ENCODE measurements around the gene THOP1.

The THOP1 gene

DNA sequence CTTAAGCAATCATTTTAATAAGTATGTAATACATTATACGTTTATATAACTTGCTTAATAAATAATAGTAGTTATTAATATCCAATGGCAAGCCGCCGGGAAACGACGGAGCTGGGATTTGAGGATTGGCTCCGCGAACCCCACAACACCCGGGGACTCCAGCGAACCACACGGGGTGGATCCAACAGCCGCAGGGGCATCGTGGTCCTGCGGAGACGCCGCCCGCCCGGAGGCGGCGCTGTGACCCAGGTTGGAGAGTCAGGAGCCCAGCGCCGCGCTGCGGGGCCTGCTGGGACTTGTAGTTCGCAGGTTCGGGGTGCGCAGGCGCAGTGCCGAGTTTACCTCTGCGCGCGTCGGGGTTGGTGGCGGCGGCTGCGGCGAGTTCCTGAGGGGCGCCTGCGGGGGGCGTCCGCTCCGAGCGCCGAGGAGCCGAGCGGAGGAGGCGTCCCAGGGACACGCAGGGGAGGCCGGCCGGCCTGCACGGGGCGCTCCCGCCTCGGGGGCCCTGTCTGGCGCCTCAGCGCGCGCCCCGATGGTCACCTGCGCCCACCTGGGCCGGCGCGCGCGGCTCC, 34.3 kb downstream of the THOP1 start, which contains the start of gene ZNF554:
Gene ZNF554 (plus strand): TSS at position 329 of the 572 bp plus-strand sequence. CDS start 204 bp downstream, at position 533.
- peak; percentile 95 for DNase-seq

DNA sequence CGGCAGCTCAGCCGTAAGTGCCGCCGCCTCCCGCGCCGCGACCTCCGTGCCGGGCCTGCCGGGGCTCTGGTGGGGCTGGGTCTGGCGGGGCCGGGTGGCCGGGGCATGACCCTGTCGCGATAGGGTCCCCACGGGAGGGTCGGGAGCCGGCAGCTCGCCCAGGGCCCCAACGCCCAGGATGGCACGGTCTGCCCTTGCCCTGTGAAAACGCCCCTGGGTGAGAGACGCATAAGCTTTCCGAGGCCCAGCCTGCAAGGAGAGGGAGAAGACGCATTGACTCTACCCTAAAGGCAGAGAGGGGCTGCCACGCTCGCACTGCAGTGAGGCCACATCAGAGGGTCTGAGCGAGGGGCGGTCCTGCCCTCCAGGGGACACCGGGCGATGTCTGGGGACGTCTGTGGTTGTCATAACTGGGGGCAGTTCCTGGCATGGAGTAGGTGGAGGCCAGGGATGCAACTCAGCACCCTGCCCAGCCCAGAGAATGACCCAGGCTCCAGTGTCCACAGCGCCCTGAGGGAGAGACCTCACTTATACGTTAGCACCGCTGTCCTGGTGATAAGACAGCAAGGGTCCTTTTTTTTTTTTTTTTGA, 34.9 kb downstream of the THOP1 start:
- no peak for DNase-seq

DNA sequence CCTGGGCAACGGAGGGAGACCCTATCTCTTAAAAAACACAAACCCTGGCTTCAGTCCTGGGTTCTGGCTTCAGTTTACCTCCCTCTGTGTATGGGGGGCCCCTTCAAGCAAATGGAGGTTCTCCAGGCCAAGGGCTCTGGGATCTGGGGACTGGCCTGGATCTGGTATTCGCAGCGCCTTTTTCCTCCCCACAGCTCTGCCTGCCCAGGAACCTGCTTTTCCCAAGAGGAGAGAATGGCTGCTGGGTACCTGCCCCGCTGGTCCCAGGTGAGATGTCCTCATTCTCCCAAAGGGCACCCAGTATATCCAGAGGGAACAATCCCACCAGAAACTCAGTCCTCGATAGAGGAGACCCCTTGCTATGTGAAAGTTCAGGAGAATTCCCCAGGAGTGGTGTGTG, 37.5 kb downstream of the THOP1 start:
- DNase-seq, result no peak

DNA sequence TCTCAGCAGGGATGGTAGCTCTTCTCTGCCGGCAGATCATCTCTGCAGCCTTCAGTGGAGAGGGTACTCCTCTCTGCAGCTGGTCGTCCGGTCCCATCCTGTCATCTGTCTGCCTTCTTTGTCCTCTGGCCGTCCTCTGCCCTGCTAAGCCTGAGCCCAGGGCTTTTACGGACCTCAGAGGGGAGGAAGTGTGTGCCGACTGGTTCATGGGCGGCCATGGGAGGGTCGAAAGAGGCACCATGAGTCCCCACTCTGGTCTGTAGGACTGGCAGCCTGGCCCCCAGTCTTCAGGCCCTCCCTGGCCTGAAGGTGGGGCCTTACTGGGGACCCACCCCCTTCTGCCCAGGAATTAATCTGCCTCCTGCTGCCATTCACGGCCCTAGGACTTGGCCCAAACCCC, 38.3 kb downstream of the THOP1 start:
- no peak for DNase-seq

DNA sequence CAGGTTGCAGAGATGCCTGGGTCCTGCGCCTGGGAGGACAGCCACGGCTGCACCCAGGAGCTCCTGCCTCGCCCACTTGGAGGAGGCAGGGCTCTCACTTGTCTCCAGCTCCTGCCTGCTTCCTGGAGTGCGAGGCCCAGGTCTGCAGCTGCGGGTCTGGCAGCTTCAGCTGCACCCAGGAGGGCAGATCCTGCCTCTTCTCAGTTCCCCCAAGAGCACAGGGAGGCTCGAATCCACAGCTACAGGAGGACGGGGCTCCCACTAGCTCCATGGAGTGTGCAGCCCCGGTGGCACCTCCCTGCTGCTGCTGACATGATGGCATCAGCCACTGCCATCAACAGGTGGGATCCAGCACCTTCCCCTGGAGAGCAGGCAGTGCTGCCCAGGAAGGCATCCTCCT, 38.8 kb downstream of the THOP1 start:
- DNase-seq, result no peak

DNA sequence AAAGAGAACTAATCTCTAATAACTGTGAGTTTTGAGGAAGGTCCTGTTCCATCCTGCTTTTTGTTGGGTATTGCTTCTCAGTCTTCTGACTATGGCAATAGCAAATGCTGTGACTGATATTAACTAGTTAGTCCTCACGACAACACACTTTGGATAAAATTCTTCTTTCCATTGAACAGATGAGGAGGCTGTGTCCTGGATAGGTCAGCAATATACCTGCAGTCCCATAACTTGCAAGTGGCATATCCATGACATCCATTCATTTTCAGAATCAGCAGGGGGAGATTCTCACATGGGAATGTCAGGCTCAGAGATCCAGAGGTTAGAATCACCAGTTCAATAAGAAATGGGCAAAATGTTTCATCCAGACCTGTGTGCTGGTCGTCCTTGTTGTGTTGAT, 41.7 kb downstream of the THOP1 start:
- no peak for DNase-seq

DNA sequence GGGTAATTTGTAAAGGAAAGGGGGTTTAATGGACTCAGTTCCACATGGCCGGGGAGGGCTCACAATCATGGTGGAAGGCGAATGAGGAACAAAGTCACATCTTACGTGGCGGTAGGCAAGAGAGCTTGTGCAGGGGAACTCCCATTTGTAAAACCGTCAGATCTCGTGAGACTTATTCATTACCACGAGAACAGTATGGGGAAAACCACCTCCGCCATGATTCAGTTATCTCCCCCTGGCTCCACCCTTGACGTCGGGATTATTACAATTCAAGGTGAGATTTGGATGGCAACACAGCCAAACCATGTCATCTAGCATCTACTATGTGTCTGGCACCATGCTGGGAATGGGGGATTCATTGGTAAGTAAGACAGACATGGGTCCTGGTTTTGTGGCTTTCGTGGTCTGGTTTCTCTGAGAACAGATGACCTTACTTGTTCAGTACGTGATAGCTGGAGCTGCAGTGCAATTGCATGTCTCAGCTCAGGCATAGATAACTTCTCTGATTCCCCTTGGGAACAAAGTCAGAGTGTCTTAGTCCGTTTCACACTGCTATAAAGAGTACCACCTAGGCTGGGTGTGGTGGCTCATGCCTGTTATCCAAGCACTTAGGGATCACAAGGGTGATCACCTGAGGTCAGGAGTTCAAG, 42.7 kb downstream of the THOP1 start:
- no peak for DNase-seq

DNA sequence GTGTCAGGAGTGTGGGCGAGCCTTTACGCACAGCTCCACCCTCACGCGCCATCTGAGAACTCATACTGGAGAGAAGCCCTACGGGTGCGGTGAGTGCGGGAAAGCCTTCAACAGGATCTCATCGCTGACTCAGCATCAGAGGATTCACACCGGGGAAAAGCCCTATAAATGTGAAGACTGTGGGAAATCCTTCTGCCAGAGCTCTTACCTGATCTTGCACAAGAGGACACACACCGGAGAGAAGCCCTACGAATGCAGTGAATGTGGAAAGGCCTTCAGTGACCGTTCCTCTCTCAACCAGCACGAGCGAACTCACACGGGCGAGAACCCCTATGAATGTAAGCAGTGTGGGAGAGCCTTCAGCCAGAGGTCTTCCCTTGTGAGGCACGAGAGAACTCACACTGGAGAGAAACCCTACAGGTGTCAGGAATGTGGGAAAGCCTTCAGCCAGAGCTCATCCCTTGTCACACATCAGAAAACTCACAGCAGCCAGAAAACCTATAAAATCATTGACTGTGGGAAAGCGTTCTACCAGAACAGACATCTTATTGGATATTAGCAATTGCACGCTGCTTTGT, 49.1 kb downstream of the THOP1 start:
- DNase-seq, result no peak

DNA sequence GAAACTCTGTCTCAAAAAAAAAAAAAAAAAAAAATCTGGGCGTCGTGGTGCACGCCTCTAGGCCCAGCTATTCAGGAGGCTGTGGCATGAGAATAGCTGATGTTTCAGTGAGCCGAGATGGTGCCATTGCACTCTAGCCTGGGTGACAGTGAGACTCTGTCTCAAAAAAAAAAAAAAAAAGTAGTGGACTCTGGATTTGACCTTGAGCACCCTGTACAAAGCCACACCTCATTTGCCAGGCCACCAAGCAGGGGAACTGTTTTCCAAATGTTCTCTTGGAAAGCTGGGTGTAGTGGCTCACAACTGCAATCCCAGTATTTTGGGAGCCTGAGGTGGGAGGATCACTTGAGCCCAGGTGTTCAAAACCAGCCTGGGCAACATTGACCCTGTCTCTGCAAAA, 52.1 kb downstream of the THOP1 start:
- no peak for DNase-seq

DNA sequence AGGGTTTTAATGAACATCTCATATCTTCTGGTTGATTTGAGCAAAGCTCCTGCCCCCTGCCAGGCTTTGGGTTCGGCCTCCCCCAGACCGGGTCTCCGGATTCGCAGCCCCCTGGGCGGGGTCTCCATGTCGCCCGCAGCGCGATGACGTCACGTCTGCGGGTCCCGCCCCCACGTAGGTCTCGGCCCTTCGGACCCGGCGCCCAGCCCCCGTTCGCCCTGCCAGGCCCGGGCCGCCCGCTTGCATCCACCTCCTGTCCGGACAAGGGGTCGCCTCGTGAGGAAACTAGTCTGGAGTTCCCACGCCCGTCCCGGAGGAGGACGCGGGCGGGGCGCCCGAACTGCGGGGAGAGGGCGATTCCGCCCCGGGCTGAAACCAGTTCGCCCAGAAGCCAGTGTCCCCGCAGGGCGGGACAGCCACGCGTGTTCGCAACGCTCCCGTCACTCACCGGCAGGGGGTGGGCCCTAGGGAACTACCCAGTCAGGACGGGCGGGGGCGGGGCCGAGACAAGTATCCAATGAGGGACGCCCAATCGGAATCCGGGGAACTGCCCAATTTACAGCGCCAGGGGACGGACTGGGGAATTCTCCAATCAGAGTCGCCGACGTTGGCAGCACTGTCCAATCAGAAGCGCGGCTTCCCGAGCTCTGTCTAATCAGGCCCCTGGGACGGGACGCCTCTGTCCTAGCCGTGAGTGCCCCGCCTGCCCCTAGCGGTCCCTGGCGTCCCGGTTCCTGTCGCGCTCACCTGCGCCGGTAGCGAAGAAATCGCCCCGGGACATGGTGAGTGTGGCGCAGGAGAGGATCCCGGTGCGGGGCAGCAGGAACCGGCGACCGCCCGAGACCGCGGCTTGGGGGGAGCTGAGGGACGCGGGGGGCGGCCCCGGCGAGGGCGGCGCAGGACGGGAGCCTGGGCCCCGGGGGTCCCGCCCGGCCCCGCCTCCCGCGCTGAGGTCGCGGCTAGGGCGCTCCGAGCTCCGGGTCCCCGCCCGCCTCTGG, 55.8 kb downstream of the THOP1 start, which contains the start of gene ZNF555:
Gene ZNF555 (plus strand): TSS at position 682 of the 998 bp plus-strand sequence. CDS start 98 bp downstream, at position 780.
- DNase-seq, result peak; percentile 97

DNA sequence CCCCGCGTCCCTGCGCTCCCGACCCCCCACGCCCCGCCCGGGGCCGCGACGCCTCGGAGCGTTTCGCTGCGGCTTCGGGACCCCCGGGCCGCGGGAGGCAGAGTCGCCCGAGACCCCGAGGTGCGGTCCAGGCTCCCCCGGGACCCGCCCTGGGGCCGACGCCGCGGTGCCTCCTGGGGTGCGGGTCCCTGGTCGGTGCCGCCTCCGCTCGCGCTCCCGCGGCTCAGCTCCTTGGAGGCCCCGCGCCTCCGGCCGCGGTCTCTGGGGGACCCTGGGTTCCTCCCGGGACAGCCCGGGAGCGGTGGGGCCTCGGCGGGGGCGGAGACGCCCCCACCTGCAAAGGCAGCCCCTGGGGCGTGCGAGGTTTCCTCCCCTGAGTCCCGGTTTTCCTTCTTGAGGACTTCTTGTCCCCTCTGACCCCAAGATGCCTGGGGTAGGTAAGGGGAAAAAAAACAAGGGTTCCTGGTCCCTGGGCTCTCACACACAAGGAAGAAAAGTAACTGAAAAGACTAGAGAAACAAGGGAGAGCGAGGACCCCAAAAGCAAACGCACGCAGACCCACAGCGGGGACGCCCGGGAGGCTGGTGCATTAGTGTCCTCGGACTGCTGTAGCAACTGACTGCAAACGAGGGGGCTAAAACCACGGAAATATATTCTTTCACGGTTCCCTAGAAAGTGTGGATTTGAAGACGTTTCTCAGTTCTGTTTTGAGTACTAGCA, 56.7 kb downstream of the THOP1 start:
- DNase-seq, result no peak

DNA sequence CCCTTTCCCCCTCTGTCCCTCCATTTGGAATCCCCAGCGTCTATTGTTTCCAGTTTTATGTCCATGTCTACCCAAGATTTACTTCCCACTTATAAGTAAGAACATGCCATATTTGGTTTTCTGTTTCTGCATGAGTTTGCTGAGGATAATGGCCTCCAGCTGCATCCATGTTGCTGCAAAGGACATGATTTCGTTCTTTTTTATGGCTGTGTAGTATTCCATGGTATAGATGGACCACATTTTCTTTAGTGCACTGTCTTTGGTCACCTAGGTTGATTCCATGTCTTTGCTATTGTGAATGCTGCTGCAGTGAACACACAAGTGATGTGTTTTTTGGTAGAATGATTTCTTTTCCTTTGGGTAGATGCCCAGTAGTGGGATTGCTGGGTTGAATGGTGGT, 59.8 kb downstream of the THOP1 start:
- no peak for DNase-seq

DNA sequence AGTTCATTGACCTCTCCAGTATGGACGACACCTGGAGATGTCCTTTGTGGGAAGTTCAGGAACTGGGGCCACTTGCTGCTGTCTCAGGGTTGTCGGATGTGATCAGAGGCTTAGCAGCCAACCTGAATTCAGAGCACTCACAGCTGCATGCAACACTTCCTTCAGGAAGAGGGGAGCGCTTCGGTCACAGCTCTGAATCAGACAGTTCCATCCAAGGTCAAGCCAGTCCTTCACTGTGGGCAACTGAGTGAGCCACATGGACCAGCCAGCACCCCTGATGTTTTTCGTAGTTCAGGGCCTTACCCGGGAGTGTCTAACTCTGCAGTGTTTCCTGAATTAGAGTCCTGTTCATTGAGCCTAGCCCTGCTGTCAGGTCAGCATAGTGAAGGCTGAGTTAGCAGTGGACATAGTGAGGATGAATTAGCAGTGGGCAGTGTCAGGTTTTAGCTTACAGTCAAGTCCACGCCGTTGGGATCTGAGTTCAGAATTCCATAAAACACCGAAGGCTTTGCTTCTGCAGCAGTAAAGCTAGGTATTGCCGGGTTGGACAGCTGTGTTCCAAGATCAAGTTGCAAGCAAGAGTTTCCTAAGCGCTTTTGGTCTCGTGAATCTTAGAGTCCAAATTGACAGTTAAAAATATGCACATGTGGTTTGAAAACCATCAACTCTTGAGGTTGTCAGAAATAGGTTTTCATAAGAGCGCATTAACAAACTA, 61.0 kb downstream of the THOP1 start:
- no peak for DNase-seq

DNA sequence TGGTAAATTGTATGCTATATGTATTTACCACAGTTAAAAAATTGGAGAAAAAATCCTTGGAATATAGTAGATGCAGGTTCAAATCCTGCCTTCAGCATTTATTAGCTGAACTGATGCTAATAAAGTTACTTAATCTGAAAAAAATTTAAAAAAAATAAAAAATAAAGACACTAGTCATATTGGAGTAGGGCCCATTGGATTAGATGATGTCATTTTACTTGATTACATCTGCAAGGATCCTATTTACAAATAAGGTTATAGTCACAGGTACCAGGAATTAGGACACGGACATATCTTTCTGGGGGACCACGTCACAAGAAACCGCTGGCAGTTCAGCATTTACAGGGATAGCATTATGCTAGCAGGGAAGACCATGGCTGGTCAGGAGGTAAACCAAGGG, 62.2 kb downstream of the THOP1 start:
- DNase-seq, result no peak

DNA sequence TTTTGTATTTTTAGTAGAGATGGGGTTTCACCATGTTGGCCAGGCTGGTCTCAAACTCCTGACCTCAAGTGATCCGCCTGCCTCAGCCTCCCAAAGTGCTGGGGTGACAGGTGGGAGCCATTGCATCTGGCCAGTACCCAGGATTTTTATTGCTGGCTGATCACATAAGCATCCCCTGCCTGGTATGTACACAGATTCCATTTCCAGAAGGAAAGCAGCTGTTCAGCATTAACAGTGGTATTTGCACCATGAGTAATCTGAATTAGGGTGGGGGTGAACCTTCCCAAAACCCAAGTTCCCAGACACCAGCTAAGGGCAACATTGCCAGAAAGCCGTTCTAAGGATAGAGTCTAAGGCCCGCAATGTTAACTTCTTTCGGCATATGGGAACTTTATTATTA, 63.3 kb downstream of the THOP1 start:
- DNase-seq, result no peak

DNA sequence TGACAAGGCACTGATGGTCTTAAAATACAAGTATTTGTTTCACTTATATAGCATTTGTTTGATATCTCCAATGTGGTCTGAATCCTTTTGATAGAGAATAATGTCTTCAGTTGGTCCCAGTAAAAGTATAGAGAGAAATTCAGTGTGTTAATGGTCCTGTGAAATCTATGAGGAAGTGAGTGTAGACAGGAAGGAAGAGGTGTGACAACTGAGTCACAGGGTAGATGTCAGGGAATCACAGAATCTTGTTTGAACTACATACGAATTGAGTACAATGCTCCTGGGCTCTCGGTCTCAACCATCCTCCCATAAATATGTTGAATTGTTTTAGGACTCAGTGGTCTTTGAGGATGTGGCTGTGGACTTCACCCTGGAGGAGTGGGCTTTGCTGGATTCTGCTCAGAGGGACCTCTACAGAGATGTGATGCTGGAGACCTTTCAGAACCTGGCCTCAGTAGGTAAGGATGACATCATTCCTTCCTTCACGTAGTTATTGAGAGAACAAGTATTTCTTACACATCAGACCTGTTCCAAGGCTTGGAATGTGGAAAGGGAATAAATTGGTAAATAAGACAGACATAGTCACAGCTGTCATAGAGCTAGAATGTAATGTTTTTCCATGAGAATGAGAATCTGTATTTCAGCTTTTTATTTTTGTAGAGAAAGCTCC, 65.1 kb downstream of the THOP1 start:
- no peak for DNase-seq

DNA sequence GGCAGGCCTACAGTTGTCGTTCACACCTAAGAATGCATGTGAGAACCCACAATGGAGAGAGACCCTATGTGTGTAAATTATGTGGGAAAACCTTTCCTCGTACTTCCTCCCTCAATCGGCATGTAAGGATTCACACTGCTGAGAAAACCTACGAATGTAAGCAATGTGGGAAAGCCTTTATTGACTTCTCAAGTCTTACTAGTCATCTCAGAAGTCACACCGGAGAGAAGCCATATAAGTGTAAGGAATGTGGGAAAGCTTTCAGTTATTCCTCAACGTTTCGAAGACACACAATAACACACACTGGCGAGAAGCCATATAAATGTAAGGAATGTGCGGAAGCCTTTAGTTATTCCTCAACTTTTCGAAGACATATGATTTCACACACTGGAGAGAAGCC, 67.3 kb downstream of the THOP1 start:
- DNase-seq, result no peak

DNA sequence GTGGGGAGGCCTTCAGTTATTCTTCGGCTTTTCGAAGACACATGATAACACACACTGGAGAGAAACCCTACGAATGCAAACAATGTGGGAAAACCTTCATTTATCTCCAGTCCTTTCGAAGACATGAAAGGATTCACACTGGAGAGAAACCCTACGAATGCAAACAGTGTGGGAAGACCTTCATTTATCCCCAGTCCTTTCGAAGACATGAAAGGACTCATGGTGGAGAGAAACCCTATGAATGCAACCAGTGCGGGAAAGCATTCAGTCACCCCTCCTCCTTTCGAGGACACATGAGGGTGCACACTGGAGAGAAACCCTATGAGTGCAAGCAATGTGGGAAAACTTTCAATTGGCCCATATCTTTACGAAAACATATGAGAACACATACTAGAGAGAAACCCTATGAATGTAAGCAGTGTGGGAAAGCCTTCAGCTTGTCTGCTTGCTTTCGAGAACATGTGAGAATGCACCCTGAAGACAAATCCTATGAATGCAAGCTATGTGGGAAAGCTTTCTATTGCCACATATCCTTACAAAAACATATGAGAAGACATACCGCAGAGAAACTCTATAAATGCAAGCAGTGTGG, 67.8 kb downstream of the THOP1 start:
- no peak for DNase-seq

DNA sequence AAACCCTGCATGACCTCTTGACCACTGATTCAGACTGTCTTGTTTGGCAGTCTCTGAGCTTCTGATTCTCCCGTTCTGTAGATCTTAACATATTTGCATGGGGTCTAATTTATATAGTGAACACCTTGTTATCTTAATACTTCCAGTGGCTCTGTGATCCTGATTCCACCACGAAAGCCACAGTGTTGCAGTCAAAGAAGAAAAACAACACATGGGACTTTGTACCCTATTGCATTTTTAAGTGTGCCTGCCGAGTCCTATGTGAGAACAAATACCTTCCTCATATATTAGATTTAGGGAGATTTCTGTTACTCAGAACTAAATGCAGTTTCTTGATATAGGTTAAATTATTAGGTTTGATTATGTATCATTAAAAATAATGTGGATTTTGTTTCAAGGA, 69.5 kb downstream of the THOP1 start:
- no peak for DNase-seq

DNA sequence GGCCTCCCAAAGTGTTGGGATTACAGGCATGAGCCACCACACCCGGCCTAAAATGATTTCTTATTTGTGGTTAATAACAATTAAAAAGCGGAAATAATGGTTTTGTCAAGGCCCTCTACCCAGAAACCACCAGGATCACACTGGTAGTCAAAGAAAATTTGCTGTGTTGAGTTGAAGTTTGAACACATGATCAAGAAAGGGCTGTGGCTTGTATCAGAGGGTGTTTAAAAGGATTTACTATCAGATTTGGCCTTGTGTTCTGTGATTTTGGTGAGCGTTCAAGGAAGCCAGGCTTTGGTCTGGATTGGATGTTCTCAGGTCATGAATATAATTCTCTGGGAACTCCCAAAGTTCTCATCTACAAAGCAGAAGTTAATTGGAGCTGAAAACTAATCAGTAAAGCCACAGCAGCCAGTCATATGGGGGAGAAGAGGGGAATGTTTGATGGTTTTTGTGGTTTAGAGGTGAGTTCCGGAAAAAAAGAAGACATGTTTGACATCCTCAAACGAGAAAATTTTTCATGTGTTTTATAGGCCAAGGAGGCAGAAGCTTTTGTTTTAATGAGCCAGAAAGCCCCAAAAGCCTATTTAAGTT, 71.3 kb downstream of the THOP1 start:
- no peak for DNase-seq
